ENCODE results near the gene CAMK2A.

Gene CAMK2A

DNA sequence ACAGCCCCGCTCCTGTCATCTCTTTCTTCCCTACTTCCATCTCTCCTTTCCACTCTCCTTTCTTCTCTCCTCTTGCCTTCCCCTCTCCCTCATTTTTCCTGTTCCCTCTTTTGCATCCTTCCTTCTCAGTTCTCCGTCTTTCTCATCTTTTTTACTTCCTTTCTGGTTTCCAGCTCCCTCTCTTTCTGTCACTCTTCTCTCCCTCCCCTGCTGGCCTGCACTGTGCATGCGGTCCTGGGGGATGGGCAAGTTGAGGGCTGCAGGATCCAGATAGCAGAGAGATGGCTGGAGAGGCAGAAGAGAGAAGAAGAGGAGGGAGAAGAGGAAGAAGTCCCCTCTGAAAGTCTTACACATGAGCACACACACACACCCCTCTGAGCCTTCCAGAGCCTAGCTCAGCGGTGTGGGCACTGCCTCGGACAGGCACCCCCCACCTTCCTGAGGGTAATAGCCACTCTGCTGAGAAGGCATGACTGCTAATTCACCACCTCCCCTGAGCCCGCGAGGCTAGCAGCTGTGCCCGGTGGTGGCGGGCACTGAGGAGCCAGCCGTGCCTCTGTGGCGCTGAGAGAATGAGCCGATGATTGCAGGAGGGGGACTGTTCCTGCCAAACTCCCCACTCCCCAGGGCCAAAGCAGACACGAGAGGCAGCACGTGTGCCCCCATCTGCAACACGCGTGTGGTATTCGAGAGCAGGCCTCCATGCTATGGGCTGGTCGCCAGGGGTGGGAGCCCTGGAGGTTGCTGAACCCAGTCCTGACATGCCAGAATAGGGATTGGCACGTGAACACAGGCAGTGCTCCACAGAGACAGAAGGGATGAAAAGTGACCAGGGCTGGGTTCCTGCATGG is 3.7 kb upstream of the CAMK2A start:
- no peak for TF ChIP-seq CTCF (conservative IDR thresholded peaks at IDR 0.05; ENCODE audit: low read depth, low read length)
- Histone ChIP-seq H3K4me3 (IDR thresholded peaks at IDR 0.05; ENCODE audit: insufficient read depth, low read depth, low read length) (no peak overlapping the region), H3K36me3 (ENCODE audit: insufficient read depth) (no peaks in the 10 kb centered on the region), H3K9ac (no peak overlapping the region), H2AFZ (ENCODE audit: low read depth) (no peak overlapping the region), H3K79me2 (ENCODE audit: insufficient read depth, low read depth) (no peaks in the 10 kb centered on the region), H3K4me2 (no peak overlapping the region), H3K27ac (no peak overlapping the region), H3K27me3 (ENCODE audit: insufficient read depth, low read depth) (no peaks in the 10 kb centered on the region), H3K4me1 (ENCODE audit: low read depth, poor library complexity, severe bottlenecking) (peaks cover 7% of the 10 kb centered on the region), H4K20me1 (ENCODE audit: insufficient read depth) (no peaks in the 10 kb centered on the region)

- no peak for TF ChIP-seq CTCF (conservative IDR thresholded peaks at IDR 0.05; ENCODE audit: low read depth, low read length)
- no peaks in the 10 kb centered on the region for H3K36me3 ChIP-seq (ENCODE audit: insufficient read depth)
- H4K20me1 ChIP-seq (ENCODE audit: insufficient read depth), result no peaks in the 10 kb centered on the region
- no peak overlapping the region for H3K4me3 ChIP-seq (IDR thresholded peaks at IDR 0.05; ENCODE audit: insufficient read depth, low read depth, low read length)
- no peak overlapping the region for H3K9ac ChIP-seq
- H3K27ac ChIP-seq, result no peak overlapping the region
- no peak overlapping the region for H2AFZ ChIP-seq (ENCODE audit: low read depth)
- no peaks in the 10 kb centered on the region for H3K79me2 ChIP-seq (ENCODE audit: insufficient read depth, low read depth)
- no peaks in the 10 kb centered on the region for H3K27me3 ChIP-seq (ENCODE audit: insufficient read depth, low read depth)
- H3K4me1 ChIP-seq (ENCODE audit: low read depth, poor library complexity, severe bottlenecking), result peaks cover 8% of the 10 kb centered on the region
- no peak overlapping the region for H3K4me2 ChIP-seq
Measured at GRCh38 chr5:150291388-150292385, 2.1 kb upstream of the CAMK2A start.

GRCh38 chr5:150288791-150289190 is 782 bp downstream of the CAMK2A start:
- no peaks in the 10 kb centered on the region for H3K36me3 ChIP-seq (ENCODE audit: insufficient read depth)
- H4K20me1 ChIP-seq (ENCODE audit: insufficient read depth), result no peaks in the 10 kb centered on the region
- H3K9ac ChIP-seq, result no peak overlapping the region
- no peaks in the 10 kb centered on the region for H3K27me3 ChIP-seq (ENCODE audit: insufficient read depth, low read depth)
- no peak overlapping the region for H2AFZ ChIP-seq (ENCODE audit: low read depth)
- no peaks in the 10 kb centered on the region for H3K79me2 ChIP-seq (ENCODE audit: insufficient read depth, low read depth)
- H3K27ac ChIP-seq, result no peak overlapping the region
- TF ChIP-seq CTCF (conservative IDR thresholded peaks at IDR 0.05; ENCODE audit: low read depth, low read length), result no peak
- no peak overlapping the region for H3K4me3 ChIP-seq (IDR thresholded peaks at IDR 0.05; ENCODE audit: insufficient read depth, low read depth, low read length)
- H3K4me2 ChIP-seq, result no peak overlapping the region
- peaks cover 8% of the 10 kb centered on the region for H3K4me1 ChIP-seq (ENCODE audit: low read depth, poor library complexity, severe bottlenecking)

DNA sequence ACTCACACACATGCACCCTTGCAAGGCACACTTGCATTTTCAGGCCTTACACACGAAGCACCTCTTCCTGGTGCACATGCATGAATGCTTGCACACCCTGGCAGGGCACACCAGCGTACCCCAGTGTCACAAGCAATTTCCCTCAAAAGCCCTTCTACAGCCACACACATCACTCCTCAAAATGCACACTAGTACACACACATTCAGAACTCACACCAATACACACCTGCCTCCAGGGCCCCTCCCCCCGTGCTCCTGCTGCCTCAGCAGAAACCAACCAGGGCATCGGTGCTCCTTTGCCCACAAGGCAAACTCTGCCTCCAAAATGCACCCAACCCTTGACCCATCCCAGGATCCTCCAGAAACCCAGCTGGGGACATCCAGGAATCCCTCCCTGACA is 1.2 kb downstream of the CAMK2A start:
- Histone ChIP-seq H3K4me2 (no peak overlapping the region), H3K4me1 (ENCODE audit: low read depth, poor library complexity, severe bottlenecking) (peaks cover 8% of the 10 kb centered on the region)

More for the DNA sequence above, 1.2 kb downstream of the CAMK2A start:
- no peaks in the 10 kb centered on the region for H3K79me2 ChIP-seq (ENCODE audit: insufficient read depth, low read depth)
- no peaks in the 10 kb centered on the region for H4K20me1 ChIP-seq (ENCODE audit: insufficient read depth)
- no peaks in the 10 kb centered on the region for H3K27me3 ChIP-seq (ENCODE audit: insufficient read depth, low read depth)
- H3K4me3 ChIP-seq (IDR thresholded peaks at IDR 0.05; ENCODE audit: insufficient read depth, low read depth, low read length), result no peak overlapping the region
- H3K9ac ChIP-seq, result no peak overlapping the region
- H3K36me3 ChIP-seq (ENCODE audit: insufficient read depth), result no peaks in the 10 kb centered on the region
- H3K27ac ChIP-seq, result no peak overlapping the region
- no peak overlapping the region for H2AFZ ChIP-seq (ENCODE audit: low read depth)
- no peak for TF ChIP-seq CTCF (conservative IDR thresholded peaks at IDR 0.05; ENCODE audit: low read depth, low read length)
